ENCODE measurements around the gene SLC29A3. TPM values are rescaled to one million over a fixed set of nuclear protein-coding genes. Genes with fewer than 3 reads are reported as not detected.

Gene SLC29A3
- total RNA-seq, 1 donor from 2014 or later, result 5.6 TPM

DNA sequence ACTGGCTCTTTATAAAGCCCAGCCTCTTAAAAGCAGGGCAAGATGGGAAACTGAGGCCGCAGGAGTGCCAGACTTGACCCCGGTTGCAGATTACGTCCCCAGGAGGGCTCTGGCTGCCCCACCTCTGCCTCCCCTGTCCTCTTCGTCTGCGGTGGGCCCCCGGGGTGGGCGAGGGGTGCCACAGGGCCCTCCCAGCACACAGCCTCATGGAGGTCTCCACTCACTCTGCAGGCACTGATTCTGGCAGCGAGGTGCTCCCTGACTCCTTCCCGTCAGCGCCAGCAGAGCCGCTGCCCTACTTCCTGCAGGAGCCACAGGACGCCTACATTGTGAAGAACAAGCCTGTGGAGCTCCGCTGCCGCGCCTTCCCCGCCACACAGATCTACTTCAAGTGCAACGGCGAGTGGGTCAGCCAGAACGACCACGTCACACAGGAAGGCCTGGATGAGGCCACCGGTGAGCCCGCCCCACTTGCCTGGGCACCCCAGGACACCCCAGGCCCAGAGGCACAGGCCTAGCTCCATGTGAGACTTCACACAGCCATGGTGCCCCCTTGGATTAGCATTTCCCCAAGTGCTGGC lies 39.4 kb upstream of the SLC29A3 start:
- DNase-seq, result no peak
- no peak overlapping the region for H3K4me3 Mint-ChIP-seq
- H3K27me3 Mint-ChIP-seq, result no peaks in the 10 kb centered on the region
- intact Hi-C loops (cut with micrococcal nuclease), result no loop called here
- H3K36me3 Mint-ChIP-seq (ENCODE audit: low read depth), result no peaks in the 10 kb centered on the region
- no peaks in the 10 kb centered on the region for H3K9me3 Mint-ChIP-seq
- H3K4me1 Mint-ChIP-seq, result peaks cover 2% of the 10 kb centered on the region
- no peak overlapping the region for H3K27ac Mint-ChIP-seq

DNA sequence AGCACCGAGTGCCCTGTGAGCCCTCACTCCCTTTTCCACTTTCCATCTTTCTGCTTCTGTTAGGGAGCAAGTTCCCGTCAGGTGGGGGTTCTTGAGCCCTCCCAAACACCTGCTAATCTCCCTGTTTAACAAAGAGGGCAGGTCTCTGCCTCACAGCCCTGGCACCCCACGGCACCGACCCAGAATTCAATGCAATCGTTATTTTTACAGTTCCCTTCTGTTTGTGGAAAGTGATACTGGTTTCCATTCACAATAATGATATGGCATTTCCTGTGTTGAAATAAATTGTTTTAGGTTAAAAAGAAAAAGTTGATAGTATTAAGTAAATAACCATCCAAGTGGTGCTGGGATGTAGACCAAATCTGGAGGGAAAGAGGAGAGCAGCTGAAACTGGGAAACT lies 38.8 kb upstream of the SLC29A3 start:
- Mint-ChIP-seq H3K27ac (no peak overlapping the region), H3K9me3 (no peaks in the 10 kb centered on the region), H3K27me3 (no peaks in the 10 kb centered on the region), H3K36me3 (ENCODE audit: low read depth) (no peaks in the 10 kb centered on the region), H3K4me1 (no peaks in the 10 kb centered on the region), H3K4me3 (no peak overlapping the region)
- intact Hi-C loops (cut with micrococcal nuclease), result no loop called here
- no peak for DNase-seq

DNA sequence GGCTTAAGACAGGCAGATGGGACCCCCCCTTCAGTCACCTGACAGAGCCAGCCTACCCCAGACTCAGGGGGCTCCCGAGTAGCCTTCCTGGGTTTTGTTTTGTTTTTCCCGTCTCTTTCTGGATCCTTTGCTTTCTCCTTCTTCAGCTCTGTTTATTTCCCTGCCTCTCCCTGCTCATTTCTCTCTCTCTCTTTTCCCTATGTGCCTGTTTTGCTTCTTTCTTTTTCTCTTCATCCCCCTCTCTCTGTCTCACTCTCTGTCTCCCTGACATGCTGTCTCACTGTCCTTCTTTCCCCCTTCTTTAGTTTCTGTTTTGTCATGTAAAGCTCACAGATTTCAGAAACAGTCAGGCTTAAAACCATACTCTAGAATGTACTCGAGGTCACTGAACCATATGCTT lies 38.2 kb upstream of the SLC29A3 start:
- H3K4me1 Mint-ChIP-seq, result no peaks in the 10 kb centered on the region
- intact Hi-C loops (cut with micrococcal nuclease), result no loop called here
- no peaks in the 10 kb centered on the region for H3K36me3 Mint-ChIP-seq (ENCODE audit: low read depth)
- no peaks in the 10 kb centered on the region for H3K27me3 Mint-ChIP-seq
- H3K9me3 Mint-ChIP-seq, result no peaks in the 10 kb centered on the region
- no peak overlapping the region for H3K27ac Mint-ChIP-seq
- no peak for DNase-seq
- no peak overlapping the region for H3K4me3 Mint-ChIP-seq

DNA sequence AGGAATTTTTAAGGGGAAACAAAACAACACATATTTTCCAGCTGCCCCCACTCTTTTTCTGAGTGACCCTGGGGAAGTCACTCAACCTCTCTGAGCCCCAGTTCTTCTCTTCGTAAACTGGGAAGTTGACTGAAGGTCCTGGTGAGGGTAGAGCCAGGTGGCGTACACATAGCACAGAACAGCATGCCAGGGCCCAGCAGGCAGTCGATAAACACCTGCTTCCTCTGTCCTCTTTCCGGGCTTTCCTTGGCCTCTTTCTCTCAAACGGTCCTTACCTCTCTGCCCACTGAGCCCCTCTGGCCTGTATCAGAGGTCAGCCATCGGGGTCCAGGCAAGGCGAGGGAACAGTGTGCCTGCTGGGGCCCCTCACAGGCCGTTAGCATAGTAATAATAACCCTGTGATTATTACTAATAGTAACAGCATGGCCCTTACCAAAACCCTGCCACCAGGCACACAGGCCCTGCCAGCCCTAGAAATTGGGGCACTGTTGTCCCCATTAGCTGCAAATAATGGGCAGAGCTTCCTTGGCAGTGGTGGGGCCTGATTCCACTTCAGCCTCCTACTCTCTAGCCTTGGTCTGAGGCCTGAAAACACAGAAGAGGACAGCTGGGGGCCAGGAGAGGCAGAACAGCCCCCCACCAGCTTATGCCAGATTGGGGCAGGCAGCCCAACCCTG lies 37.3 kb upstream of the SLC29A3 start:
- no peaks in the 10 kb centered on the region for H3K27me3 Mint-ChIP-seq
- no peaks in the 10 kb centered on the region for H3K9me3 Mint-ChIP-seq
- no peaks in the 10 kb centered on the region for H3K36me3 Mint-ChIP-seq (ENCODE audit: low read depth)
- H3K27ac Mint-ChIP-seq, result no peak overlapping the region
- H3K4me3 Mint-ChIP-seq, result no peak overlapping the region
- intact Hi-C loops (cut with micrococcal nuclease), result no loop called here
- no peaks in the 10 kb centered on the region for H3K4me1 Mint-ChIP-seq
- DNase-seq, result no peak

DNA sequence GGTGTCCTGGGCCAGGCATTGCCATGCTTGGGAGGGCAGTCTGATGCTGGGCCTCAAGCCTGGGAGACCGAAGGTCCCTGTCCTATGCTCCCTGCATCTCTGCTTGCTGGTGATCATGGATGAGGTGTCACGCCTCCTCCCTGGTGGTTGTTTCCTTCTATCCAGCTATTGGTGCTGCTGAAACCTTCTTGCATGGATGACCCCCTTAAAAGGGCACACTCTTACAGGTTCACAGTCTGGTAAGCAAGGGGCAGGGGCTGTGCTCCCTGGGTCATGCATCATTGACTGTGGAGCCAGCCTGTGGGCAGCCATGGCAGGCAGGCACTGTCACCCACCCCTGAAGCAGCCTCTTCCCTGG lies 36.8 kb upstream of the SLC29A3 start:
- H3K9me3 Mint-ChIP-seq, result no peaks in the 10 kb centered on the region
- no peaks in the 10 kb centered on the region for H3K4me1 Mint-ChIP-seq
- H3K4me3 Mint-ChIP-seq, result no peak overlapping the region
- DNase-seq, result no peak
- H3K27me3 Mint-ChIP-seq, result no peaks in the 10 kb centered on the region
- H3K36me3 Mint-ChIP-seq (ENCODE audit: low read depth), result no peaks in the 10 kb centered on the region
- intact Hi-C loops (cut with micrococcal nuclease), result no loop called here
- H3K27ac Mint-ChIP-seq, result no peak overlapping the region

DNA sequence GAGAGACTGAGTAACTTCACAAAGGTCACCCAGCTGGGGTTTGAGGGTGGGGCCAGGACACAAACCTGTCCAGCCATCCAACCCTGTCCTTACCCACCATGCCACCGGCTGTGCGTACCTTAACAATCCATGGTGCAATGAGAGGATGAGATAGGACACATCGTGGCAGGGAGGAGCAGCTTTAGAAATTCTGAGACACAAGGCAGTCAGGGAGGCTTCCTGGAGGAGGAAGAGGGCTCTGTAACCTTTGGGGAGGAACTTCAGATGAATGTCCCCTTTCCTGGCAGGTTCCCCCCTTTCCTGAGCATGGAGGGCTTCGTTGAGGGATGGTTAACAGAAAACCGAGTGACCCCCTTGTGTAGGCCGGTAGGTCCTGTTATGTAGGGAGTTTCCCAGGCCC lies 35.6 kb upstream of the SLC29A3 start:
- Mint-ChIP-seq H3K9me3 (no peaks in the 10 kb centered on the region), H3K4me1 (no peaks in the 10 kb centered on the region), H3K27ac (no peak overlapping the region), H3K36me3 (ENCODE audit: low read depth) (no peaks in the 10 kb centered on the region), H3K27me3 (no peaks in the 10 kb centered on the region), H3K4me3 (no peak overlapping the region)
- intact Hi-C loops (cut with micrococcal nuclease), result no loop called here
- no peak for DNase-seq

DNA sequence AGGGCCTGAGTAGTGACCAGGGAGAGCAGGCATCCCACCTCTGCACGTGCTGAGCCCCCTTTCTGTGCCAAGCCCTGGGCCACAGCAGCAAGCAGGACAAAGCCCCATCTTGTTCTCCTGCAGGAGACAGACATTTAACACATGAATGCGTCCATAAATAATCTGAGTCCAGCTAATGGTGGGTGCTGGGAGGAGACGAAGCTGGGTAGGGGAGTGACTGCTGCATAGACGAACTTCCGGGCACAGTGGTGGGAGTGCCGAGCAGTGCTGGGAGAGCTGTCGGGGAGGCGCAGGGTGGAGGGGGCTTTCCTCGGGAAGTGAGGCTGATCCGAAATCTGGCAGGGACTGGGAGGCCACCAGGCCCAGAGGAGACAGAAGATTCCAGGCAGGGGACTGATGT lies 35.2 kb upstream of the SLC29A3 start:
- Mint-ChIP-seq H3K27me3 (no peaks in the 10 kb centered on the region), H3K27ac (no peak overlapping the region), H3K4me3 (no peak overlapping the region), H3K4me1 (no peaks in the 10 kb centered on the region), H3K9me3 (no peaks in the 10 kb centered on the region), H3K36me3 (ENCODE audit: low read depth) (no peaks in the 10 kb centered on the region)
- DNase-seq, result no peak
- intact Hi-C loops (cut with micrococcal nuclease), result no loop called here

DNA sequence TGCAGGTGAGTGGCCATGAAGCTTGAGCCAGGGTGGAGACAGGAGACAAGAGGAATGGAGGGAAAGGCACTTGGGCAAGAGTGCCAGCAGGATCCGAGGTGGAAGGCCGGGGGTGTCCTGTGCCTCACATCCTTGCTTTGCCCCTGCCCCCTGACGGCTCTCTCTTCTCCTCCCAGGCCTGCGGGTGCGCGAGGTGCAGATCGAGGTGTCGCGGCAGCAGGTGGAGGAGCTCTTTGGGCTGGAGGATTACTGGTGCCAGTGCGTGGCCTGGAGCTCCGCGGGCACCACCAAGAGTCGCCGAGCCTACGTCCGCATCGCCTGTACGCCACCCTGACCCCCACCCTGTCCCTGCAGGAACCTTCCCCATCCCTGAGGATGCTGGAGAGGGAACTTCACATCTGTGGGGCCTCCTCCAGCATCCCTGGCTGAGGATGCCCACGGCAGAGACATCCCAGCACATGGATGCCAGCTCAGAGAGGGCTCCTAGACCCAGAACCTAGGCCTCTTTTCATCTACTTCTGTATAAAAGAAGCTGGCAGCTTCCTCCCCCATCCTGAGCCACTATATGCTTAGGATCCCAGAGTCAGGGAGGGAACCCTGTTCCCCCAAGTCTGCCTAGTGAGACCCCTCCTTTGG lies 34.4 kb upstream of the SLC29A3 start:
- no peak for DNase-seq
- intact Hi-C loops (cut with micrococcal nuclease), result loop anchor here (5.0 kb wide), 1 partner anchor 357 kb away; no protein-coding TSS in a partner anchor
- Mint-ChIP-seq H3K9me3 (no peaks in the 10 kb centered on the region), H3K4me1 (no peaks in the 10 kb centered on the region), H3K27ac (no peak overlapping the region), H3K27me3 (no peaks in the 10 kb centered on the region), H3K36me3 (ENCODE audit: low read depth) (no peaks in the 10 kb centered on the region), H3K4me3 (no peak overlapping the region)

DNA sequence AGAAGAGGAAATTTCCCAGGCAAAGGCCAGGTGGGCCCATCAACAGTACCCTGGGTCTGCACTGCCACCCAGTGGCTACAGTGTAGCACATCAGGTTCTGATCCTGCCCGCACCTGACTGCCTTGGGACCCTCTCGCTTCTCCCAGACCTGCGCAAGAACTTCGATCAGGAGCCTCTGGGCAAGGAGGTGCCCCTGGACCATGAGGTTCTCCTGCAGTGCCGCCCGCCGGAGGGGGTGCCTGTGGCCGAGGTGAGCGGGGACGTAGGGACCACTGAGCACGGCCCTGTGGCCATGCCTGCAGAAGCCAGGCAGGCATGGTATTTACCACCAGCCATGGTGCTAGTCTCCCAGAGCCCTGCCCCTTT lies 33.9 kb upstream of the SLC29A3 start:
- Mint-ChIP-seq H3K27me3 (no peaks in the 10 kb centered on the region), H3K4me1 (no peaks in the 10 kb centered on the region), H3K4me3 (no peak overlapping the region), H3K36me3 (ENCODE audit: low read depth) (no peaks in the 10 kb centered on the region), H3K9me3 (no peaks in the 10 kb centered on the region), H3K27ac (no peak overlapping the region)
- intact Hi-C loops (cut with micrococcal nuclease), result loop anchor here (5.0 kb wide), 1 partner anchor 358 kb away; no protein-coding TSS in a partner anchor
- DNase-seq, result peak; percentile 70

DNA sequence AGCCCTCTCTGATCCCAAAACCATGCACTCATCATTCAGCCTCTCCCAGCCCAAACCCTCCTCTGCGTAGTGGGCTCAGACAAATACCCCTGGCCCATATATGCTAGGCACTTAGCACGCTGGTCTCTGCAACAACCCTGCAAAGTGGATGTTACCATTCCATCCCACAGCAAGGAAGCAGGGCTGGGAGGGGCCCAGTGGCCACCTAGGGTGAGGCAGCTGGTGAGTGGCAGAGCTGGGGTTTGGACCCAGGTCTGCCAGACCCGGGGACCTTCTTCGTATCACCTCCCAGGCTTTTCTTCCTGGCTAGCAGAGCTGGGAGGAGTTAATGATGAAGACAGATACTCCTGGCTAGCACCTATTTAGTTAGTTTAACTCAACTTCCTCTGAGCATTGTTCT lies 33.1 kb upstream of the SLC29A3 start:
- Mint-ChIP-seq H3K9me3 (no peaks in the 10 kb centered on the region), H3K4me3 (no peak overlapping the region), H3K27ac (no peak overlapping the region), H3K36me3 (ENCODE audit: low read depth) (no peaks in the 10 kb centered on the region), H3K4me1 (no peaks in the 10 kb centered on the region), H3K27me3 (no peaks in the 10 kb centered on the region)
- intact Hi-C loops (cut with micrococcal nuclease), result loop anchor here (5.0 kb wide), 1 partner anchor 359 kb away; no protein-coding TSS in a partner anchor
- DNase-seq, result no peak

DNA sequence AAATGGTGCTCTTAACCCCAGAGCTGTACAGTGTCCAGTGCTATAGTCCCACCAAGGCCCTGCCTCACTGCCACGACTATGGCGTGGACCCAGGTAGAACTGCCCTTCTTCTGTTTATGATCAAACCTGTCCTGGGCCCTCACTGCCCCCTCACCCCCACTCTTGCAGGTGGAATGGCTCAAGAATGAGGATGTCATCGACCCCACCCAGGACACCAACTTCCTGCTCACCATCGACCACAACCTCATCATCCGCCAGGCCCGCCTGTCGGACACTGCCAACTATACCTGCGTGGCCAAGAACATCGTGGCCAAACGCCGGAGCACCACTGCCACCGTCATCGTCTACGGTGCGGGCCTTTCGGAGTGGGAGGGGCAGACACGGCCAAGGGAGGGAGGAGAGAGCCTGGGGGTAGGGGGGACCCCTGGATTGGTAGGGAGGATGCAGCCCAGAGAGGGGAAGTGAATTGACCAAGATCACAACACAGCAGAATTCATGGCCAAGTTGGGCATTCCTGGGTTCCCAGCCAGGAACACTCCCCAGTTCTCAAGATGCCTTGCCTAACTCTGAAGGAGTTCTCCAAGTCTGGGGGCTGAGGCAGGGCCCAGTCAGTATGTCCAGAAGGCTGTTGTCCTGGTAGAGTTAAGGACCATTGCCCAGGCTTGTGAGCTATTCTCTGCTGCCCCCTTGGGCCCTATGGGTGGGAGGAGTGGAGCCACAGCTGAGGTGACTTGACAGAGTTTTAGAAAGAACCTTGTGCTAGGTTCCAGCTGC lies 32.4 kb upstream of the SLC29A3 start:
- H3K4me3 Mint-ChIP-seq, result no peak overlapping the region
- no peaks in the 10 kb centered on the region for H3K36me3 Mint-ChIP-seq (ENCODE audit: low read depth)
- H3K9me3 Mint-ChIP-seq, result no peaks in the 10 kb centered on the region
- DNase-seq, result no peak
- intact Hi-C loops (cut with micrococcal nuclease), result loop anchor here (5.0 kb wide), 1 partner anchor 359 kb away; no protein-coding TSS in a partner anchor
- no peaks in the 10 kb centered on the region for H3K4me1 Mint-ChIP-seq
- H3K27ac Mint-ChIP-seq, result no peak overlapping the region
- H3K27me3 Mint-ChIP-seq, result no peaks in the 10 kb centered on the region

DNA sequence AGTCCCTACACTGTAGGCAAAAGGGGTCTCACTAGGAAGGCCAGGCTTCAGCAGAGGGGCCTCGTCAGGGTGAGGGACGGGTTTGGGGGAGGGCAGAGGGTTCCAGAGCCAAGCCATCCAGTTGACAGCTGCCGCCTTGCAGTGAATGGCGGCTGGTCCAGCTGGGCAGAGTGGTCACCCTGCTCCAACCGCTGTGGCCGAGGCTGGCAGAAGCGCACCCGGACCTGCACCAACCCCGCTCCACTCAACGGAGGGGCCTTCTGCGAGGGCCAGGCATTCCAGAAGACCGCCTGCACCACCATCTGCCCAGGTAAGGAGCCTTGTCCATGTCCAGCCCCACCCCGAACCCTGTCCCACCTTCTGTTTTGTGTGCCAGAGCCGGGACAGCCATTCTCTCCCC lies 31.6 kb upstream of the SLC29A3 start:
- Mint-ChIP-seq H3K36me3 (ENCODE audit: low read depth) (no peaks in the 10 kb centered on the region), H3K27ac (no peak overlapping the region), H3K27me3 (no peaks in the 10 kb centered on the region), H3K4me3 (no peak overlapping the region), H3K4me1 (no peaks in the 10 kb centered on the region), H3K9me3 (no peaks in the 10 kb centered on the region)
- intact Hi-C loops (cut with micrococcal nuclease), result loop anchor here (5.0 kb wide), 1 partner anchor 360 kb away; no protein-coding TSS in a partner anchor
- DNase-seq, result no peak

DNA sequence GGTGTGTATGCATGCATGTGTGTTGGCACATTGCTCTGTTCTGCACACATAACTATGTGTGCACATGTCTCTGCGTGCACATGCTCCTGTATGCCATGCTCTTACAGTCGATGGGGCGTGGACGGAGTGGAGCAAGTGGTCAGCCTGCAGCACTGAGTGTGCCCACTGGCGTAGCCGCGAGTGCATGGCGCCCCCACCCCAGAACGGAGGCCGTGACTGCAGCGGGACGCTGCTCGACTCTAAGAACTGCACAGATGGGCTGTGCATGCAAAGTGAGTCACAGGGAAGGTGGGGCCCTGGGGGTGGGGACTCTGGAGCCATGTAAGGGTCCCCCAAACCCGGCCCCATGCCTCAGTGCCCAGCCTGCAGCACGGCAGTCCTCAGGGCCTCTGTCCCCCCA lies 30.6 kb upstream of the SLC29A3 start:
- no peak overlapping the region for H3K4me3 Mint-ChIP-seq
- no peak overlapping the region for H3K27ac Mint-ChIP-seq
- intact Hi-C loops (cut with micrococcal nuclease), result loop anchor here (5.0 kb wide), 1 partner anchor 361 kb away; no protein-coding TSS in a partner anchor
- no peaks in the 10 kb centered on the region for H3K36me3 Mint-ChIP-seq (ENCODE audit: low read depth)
- H3K9me3 Mint-ChIP-seq, result no peaks in the 10 kb centered on the region
- H3K27me3 Mint-ChIP-seq, result no peaks in the 10 kb centered on the region
- DNase-seq, result no peak
- no peaks in the 10 kb centered on the region for H3K4me1 Mint-ChIP-seq

All from activated CD4-positive, alpha-beta T cell treated with anti-CD3 and anti-CD28 coated beads, Interleukin-2, amount 10 ng/mL, durations not matched to agents 24 days and 14 days (primary cell).